GM18505 (cell line): ENCODE results near the gene NFASC.

ENCODE experiments used
- ATAC-seq: cut with Tn5 transposase; IDR thresholded peaks from one replicate; pipeline ENCODE4 v1.9.1; 2021; ENCODE audit not compliant: unreplicated experiment
- POLR2A ChIP-seq: IDR thresholded peaks from 4 replicates; pipeline ENCODE4 v1.6.1; 2011; ENCODE audit warnings: borderline replicate concordance; ENCODE audit not compliant: insufficient read depth, insufficient read length; ENCODE audit errors: extremely low read depth

The NFASC gene

DNA sequence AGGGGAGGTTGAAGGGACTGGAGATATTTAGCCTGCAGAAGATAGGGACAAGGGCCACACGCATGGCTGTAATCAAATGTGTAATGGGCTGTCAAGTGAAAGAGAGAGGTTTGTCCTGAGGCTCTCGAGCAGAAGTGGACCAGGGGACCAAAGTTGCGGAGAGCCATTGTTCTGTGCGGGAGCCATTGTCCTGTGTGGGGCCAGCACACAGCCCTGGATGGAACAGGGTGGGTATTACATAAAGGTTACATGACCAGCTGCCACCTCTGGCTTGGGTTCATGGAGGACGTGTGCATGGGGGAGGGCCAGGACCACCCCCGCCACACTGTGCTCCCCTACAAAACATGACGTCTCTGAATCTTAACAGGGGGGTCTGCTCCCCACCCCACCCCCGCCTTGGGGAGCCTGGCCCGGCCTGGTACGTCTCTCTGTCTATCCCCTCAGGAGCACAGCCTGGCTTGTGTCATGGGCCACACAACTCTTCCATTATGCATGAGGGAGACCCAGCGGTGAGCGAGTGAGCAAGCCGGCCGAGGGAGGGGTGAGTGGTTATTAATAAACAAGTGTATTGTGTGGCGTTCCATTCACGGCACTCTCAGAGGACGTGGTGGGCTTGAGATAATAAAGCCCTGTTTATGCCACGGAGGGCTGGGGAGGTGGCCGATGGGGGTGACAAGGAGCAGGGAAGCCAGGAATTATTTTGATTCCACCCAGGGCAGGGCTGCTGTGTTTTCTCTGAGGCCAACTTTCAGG is at the start of gene NFASC:
Gene NFASC (plus strand): TSS at position 703 of the 753 bp plus-strand sequence. CDS start 73,454 bp downstream, outside the sequence.
- no peak for TF ChIP-seq POLR2A
- no peak for ATAC-seq

DNA sequence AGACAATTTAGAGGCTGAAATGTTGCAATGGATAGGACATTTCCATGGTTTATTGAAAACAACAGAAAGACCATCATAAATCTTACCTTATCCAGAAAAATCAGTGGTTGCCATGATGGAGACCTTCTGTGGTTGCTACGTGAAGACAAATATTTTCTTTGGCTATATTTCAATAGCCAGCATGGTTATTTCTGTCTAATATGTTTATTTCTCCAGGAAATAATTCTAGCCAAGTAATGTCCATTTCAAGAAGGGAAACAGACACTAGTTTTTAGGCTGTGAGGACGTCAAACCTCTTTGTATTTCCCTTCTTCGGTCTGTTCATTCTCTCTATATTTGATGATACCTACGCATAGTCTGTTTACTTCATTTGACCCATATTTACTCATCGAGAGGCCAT is 49.2 kb upstream of the NFASC start:
- no peak for ATAC-seq
- no peak for TF ChIP-seq POLR2A

DNA sequence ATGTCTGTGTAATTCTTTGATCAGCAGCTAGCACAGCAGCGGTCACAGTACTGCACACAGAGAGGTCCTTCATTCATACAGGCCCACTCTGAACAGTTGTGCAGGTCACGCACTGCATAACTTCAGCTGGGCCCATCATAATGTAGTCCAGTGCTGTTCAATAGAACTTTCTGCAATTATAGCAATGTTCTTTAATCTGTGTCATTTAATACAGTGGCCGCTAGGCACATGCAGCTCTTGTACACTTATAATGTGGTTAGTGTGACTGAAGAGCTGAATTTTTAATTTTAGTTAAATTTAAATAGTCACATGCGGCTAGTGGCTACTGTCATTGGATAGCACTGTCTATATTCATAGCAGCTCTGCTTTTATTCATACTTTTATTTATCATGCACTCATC is 48.7 kb upstream of the NFASC start:
- ATAC-seq = no peak
- TF ChIP-seq POLR2A = no peak

DNA sequence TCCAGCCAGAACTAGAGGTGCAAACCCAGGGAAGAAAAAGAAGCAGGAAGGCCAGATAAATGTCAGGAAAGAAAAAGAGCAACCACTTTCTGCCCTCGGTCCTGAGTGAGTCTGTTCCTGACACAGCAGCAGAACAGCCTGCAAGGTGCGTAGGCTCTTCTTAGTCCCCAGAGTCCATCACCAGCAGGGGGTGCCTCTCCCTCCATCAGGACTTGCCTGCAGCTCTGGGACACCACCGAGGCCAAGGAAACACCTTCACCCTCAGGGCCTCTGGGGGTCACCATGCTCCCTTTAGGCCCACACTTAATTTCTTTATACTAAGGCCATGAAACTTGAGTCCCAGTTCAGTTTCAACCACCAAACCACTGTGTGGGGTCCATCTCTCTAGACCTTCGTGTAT is 43.7 kb upstream of the NFASC start:
- no peak for TF ChIP-seq POLR2A
- no peak for ATAC-seq

DNA sequence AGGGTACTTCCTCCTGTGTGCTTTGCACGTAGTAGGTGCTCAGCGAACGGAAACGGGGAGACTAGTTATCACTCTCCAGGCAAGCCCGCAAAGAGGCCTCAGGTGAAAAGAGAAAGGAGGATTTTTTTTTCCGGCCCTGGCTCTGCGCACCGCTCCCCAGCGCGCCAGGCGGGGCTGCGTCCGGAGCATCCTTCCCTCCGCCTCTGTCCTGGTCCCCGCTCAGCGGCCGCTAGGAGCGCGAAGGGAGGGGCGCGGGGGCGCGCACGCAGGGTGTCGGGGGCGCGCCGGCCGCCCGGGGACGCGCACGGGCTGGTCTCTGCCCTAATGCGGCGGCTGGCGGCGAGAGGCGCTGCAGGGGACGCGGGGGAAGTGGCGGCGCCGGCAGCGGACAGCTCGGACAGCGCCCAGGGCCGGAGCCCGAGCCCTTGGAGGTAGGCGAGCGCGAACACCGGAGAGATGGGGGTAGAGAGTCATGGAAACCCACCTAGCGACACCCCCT is 42.3 kb upstream of the NFASC start:
- no peak for TF ChIP-seq POLR2A

DNA sequence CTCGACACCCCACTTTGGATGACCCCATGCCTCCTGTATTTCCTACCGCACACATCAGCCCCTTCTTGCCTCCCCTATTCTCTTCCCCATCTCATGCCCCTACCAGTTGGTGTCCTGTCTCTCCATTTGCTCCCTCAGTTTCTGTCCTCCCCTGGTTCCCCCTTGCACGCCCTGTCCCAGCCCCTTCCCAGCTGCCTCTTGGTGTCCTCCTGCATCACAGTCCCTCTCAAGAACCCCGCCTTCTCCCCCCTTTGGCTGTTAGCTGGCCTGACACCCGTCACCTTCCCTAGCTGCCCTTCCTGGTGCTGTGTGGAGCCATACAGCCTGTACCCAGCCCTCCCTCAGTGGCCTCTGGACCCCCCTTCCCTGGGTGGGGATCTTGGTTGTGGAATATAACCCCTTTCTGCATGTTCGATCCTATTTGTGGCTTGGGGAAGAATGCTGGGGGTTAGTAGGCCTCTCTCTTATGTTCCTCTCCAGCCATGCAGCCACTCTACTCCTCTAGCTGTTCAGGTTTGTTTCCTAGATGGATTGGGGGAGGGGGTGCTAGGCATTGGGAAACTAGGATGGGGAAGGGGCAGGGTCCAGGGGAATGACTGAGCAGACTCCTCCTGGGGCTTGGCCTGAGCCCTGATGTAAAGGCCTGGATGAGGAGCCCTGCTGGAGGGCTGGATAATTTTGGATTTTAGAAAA is 41.4 kb upstream of the NFASC start:
- no peak for ATAC-seq
- TF ChIP-seq POLR2A = no peak

More for the DNA sequence above, 42.3 kb upstream of the NFASC start:
- no peak for ATAC-seq

DNA sequence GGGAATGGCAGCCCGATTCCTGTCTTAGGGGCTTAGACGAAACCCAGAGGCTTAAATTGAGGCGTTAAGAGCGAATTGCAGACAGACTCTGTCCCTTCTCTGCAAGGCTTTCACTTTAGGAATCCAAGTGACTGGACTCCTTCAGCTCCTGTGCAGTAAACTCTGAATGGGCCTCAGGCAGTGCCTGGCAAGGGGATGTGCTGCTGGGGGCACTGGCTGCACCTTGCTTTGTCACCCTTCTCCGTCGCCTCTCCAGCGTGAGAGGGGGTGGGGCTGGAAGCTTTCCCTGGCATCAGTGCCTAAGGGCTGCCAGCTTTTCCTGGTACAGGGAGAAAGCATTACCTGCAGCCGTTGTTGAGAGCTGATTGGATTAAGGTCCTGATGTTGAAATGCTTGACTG is 39.9 kb upstream of the NFASC start:
- no peak for TF ChIP-seq POLR2A

DNA sequence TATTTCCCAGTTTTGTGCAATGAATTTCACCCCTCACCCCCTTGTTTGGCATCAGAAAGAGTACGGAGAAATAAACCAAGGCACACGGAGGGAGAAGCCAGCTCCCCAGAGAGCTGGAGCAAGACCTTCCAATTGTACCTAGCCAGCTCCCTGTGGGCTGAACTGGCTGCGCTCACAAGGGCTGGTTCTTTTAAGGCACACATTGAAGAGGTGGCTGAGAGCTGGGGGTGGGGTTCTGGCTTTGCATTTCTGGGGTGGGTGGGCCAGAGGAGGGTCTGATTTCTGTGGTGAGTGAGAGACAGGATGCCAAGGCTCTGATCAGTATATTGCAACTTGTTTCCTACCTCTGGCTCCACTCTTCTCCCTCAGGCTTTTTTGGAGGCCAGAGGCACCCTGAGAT is 39.5 kb upstream of the NFASC start:
- TF ChIP-seq POLR2A = no peak

More for the DNA sequence above, 39.9 kb upstream of the NFASC start:
- no peak for ATAC-seq

DNA sequence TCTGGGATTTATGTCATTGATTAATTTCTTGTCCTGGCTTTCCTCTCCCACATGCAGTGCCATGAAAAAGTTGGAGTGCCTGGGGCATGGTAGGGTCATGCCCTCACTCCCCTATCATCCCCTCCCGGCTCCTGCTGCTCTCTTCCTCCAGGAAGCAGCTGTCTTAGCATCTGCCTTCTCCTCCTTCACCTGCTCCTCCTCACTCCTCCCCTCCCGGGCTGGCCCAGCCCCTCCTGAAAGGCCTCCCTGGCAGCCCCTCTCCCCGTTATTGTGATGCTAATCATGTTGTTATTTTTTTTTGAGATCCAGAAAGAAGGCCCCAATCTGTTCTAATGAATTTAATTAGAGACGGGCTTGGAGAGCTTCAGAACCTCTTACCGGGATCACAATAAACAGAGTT is 36.3 kb upstream of the NFASC start:
- TF ChIP-seq POLR2A = no peak
- no peak for ATAC-seq

More for the DNA sequence above, 39.5 kb upstream of the NFASC start:
- no peak for ATAC-seq

DNA sequence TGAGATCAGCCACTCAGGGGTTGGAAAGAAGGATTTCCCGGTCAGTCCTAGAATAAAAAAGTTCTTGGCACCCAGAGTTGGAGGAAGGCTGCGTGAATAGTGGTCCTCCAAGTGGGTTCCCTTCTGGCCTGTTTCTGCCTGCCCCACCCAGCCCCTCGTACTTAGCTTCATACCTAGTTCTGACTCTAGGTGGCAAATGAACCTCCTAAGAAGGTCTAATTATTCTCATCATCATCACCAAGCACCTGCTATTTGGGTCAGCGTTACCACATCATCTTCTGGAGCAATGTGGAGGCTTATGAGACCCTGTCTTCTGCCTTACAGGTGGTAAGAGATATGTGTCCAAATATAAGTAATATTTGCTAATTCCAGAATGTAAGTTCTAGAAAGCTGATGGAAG is 35.9 kb upstream of the NFASC start:
- no peak for ATAC-seq
- no peak for TF ChIP-seq POLR2A

DNA sequence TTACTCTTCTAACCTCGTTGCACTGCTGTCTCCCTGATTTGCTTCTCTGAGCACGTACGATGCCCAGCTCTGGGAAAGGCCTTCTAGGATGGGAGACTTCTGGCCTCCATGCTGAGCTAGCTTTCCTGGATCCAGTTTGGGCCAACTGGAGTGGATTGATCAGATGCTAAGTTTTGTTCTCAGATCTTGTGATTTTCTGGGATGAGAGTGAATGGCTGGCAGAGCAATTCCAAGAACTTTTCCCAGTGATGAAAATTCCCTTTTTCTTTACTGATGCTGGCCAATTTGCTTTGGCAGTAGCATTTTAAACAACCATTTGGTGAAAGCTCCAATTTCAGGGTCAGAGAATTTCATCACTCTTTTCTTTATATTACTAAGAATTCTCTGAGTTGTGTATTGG is 34.9 kb upstream of the NFASC start:
- no peak for TF ChIP-seq POLR2A
- no peak for ATAC-seq

DNA sequence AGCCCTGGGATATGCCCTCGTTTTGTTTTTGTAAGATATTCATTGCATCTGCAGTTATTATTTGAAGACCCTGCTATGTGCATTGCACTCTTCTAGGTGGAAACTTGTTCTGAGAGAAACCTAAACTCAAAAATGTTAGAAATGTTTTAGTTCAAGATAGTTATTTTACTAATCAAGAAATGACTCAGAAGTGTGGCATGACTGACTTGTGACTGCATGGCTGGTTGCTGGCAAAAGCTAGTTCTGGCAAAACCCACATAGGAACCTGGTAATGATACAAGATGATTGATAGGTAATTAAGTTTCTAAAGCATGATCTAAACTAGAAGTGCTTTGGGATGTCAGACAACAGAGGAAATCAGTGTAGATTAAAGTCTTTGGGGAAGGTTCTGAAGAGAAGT is 33.8 kb upstream of the NFASC start:
- no peak for TF ChIP-seq POLR2A
- no peak for ATAC-seq

DNA sequence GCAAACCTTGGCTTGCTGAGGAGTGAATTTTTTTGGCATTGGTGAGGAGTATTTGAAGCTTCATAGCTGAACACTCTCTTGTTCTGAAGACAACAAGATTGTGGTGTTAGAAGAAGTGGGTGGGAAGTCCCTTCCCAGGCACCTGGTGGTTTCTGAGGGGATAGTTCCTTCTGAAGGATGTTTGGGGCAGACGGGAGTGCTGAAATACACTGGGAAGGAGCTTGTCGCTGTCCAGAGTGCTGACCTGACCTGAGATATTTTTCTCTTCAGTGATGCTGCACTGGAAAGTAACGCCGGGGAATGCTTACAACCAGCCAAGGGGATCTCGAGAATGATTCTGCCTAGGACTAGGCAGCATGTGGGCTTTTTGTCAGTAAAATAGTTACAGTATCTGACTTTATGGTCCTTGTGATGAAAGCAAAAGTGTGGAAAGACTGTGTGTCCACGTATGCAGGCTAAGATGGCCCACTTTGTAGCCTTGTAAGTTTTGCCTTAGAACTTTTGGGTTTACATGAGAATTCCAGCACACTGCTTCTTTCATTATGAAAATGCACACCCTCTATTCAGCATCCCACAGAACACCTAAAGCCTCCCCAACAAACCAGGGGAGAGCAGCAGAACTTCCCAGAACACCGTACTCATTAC is 33.1 kb upstream of the NFASC start:
- ATAC-seq = no peak

More for the DNA sequence above, 33.1 kb upstream of the NFASC start:
- no peak for TF ChIP-seq POLR2A
